Kidney epithelial cell (primary cell): ENCODE measurements around the gene NUDT16L1. TPM values are rescaled to one million over a fixed set of nuclear protein-coding genes. Genes with fewer than 3 reads are reported as not detected.

Experiments used
- DNase-seq: peaks from one replicate; pipeline ENCODE4 v3.0.0-alpha.2; 2010; ENCODE audit warnings: low read depth
- H3K27me3 ChIP-seq: 2 replicates; pipeline ENCODE4 v1.6.0; 2011; ENCODE audit warnings: low read length; ENCODE audit not compliant: control insufficient read depth, insufficient read depth
- H3K36me3 ChIP-seq: 2 replicates; pipeline ENCODE4 v1.5.1; 2011; ENCODE audit warnings: low read length; ENCODE audit not compliant: control insufficient read depth, insufficient read depth
- H3K4me3 ChIP-seq: 2 replicates; pipeline ENCODE4 v1.5.1; 2011; ENCODE audit warnings: low read depth, mild to moderate bottlenecking, control low read depth, low read length
- CTCF ChIP-seq: IDR thresholded peaks from 2 replicates; pipeline ENCODE4 v1.5.1; 2011; ENCODE audit warnings: mild to moderate bottlenecking, moderate library complexity, low read length, control low read depth, inconsistent platforms; ENCODE audit not compliant: insufficient read depth, poor library complexity, severe bottlenecking
- total RNA-seq: library from RNA; depleted of rRNA; stranded (reverse); fragments of >200 nt; gene quantifications from 2 replicates; pipeline ENCODE4 v1.2.3, GENCODE V29; 2015

The NUDT16L1 gene
- total RNA-seq, 1 donor from 2014 or later = 19.1 TPM

GRCh38 chr16:4661661-4662060, 31.7 kb upstream of the NUDT16L1 start:
- no peak for TF ChIP-seq CTCF
- DNase-seq = no peak
- Histone ChIP-seq H3K27me3 (no peaks in the 10 kb centered on the region), H3K36me3 (peaks cover 4% of the 10 kb centered on the region), H3K4me3 (no peak overlapping the region)

GRCh38 chr16:4663465-4663776, 29.9 kb upstream of the NUDT16L1 start:
- Histone ChIP-seq H3K36me3 (peaks cover 4% of the 10 kb centered on the region), H3K4me3 (no peak overlapping the region), H3K27me3 (no peaks in the 10 kb centered on the region)
- no peak for TF ChIP-seq CTCF
- DNase-seq = no peak

- peaks cover 4% of the 10 kb centered on the region for H3K36me3 ChIP-seq
- no peak for TF ChIP-seq CTCF
- no peak for DNase-seq
- H3K4me3 ChIP-seq = no peak overlapping the region
- no peaks in the 10 kb centered on the region for H3K27me3 ChIP-seq
These were observed 29.4 kb upstream of the NUDT16L1 start for GRCh38 chr16:4663777-4664465.

DNA sequence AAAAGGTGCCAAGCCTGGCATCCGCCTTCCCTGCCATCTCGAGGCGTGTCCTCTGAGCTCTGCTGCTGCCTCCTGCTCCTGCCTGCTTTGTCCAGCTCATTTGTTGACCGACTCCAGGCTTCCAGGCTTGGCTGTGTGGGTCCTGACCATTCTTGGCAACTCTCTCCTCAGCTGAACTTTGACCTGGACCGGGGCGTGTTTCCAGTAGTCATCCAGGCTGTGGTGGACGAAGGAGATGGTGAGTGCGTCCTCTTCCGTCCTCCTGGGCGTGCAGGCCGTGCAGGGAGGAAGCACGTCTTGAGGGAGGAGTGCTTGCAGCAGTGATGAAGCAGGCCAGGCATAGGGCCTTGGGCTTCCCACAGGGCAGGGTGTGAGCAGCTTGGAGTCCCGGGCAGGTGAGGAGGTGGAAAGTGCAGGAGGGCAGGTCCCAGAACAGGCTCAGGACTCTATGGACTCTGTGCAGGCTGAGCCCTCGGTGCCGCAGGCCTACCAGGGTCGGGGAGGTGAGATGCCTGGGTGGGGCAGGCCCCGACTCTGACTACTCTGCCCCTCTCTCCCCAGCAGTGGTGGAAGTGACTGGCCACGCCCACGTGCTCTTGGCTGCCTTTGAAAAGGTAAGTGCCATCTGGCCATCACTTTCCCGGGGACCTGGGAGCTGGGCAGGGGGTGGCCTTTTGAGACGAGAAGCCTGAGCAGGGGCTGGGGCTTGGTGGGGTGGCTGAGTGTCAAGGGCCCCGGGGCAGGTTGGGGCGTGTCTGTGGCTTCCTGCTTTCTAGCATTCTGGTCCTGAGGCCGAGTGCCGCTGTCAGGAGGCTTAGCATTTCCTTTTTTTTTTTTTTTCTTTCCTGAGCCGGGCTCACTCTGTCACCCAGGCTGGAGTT, 28.6 kb upstream of the NUDT16L1 start:
- Histone ChIP-seq H3K27me3 (no peaks in the 10 kb centered on the region), H3K36me3 (peaks cover 4% of the 10 kb centered on the region), H3K4me3 (no peak overlapping the region)
- no peak for DNase-seq
- TF ChIP-seq CTCF = no peak

DNA sequence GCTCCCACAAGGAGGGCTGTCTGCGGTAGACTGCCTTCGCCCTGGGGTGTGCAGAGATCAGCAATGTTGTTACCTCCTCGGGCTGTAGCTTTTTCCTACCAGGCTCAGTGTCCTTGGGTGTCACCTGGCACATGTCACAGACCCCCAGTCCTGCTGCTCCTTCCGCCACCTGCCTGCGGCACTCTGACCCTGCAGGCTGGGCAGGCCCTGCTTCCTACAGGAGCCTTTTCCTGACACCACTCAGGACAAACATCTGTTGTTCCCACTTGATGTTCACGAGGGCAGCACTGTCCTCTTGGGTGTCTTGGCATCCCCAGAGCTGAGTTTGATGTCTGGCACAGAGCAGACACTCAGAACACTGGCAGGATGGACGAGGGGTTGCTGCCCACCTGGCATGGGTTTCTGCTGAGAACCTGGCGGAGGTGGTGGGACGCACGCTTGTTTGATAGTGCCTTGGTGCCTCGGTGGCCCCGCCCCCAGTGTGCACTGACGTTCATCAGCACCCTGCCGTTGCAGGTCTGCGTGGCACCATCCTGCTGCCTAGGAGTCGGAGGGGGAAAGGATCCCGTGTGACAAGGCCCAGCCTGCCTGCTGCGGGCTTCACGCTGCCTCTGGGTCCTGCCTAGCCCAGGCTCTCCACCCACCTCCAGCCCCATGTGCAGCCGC, 26.7 kb upstream of the NUDT16L1 start:
- Histone ChIP-seq H3K36me3 (peaks cover 4% of the 10 kb centered on the region), H3K27me3 (no peaks in the 10 kb centered on the region), H3K4me3 (no peak overlapping the region)
- TF ChIP-seq CTCF = no peak
- DNase-seq = no peak
